IMR-90 (cell line): ENCODE data around the gene DYNLT4. TPM values are rescaled to one million over a fixed set of nuclear protein-coding genes. Genes with fewer than 3 reads are reported as not detected.
"Not testable (repeated sequence)": the region's sequence is repeated elsewhere in the genome, so short reads cannot be mapped to it uniquely, and the experiment has no call there.

Experiments used
- ATAC-seq: fragments of 200-7000 bp; cut with Tn5 transposase; 2 replicates; pipeline ENCODE4 v1.9.1; 2020; ENCODE audit warnings: low read depth, mild to moderate bottlenecking, moderate library complexity
- BruUV-seq: library from RNA; stranded (reverse); fragments of 400-500 nt; replicated peaks from 2 replicates; lab custom pipeline; 2021; lab: Mats Ljungman, UMichigan
- CTCF ChIA-PET: fragments of 300-600 bp; formaldehyde crosslinking; extraction: SDS; loops from one replicate; lab custom pipeline; 2021; ENCODE audit warnings: antibody characterized with exemption; lab: Yijun Ruan, JAX
- POLR2A ChIA-PET: fragments of 300-600 bp; sonication (Branson Sonifier 250); formaldehyde crosslinking; loops from one replicate; lab custom pipeline; 2022; ENCODE audit warnings: antibody characterized with exemption; ENCODE audit not compliant: unreplicated experiment; lab: Charles Lee
- DNase-seq: peaks from one replicate; pipeline ENCODE4 v3.0.0; 2013
- H2AFZ ChIP-seq: replicated peaks from 2 replicates; pipeline ENCODE3; 2013; ENCODE audit warnings: low read length, mild to moderate bottlenecking; ENCODE audit not compliant: poor library complexity
- H2AK5ac ChIP-seq: 2 replicates; pipeline ENCODE4 v1.6.1; 2013; ENCODE audit warnings: low read depth, low read length, inconsistent platforms
- H2AK9ac ChIP-seq: replicated peaks from 2 replicates; pipeline ENCODE3; 2013; ENCODE audit warnings: mild to moderate bottlenecking, low read depth, low read length, moderate library complexity; ENCODE audit not compliant: poor library complexity
- H2BK120ac ChIP-seq: 2 replicates; pipeline ENCODE4 v1.6.1; 2013; ENCODE audit warnings: low read depth, low read length, inconsistent platforms
- H2BK15ac ChIP-seq: 3 replicates; pipeline ENCODE4 v1.6.1; 2013; ENCODE audit warnings: low read depth, low read length, inconsistent platforms
- H2BK20ac ChIP-seq: 2 replicates; pipeline ENCODE4 v1.6.1; 2013; ENCODE audit warnings: low read depth, mild to moderate bottlenecking, inconsistent platforms, low read length, moderate library complexity
- H2BK5ac ChIP-seq: 2 replicates; pipeline ENCODE4 v1.6.1; 2013; ENCODE audit warnings: mild to moderate bottlenecking, low read depth, low read length, inconsistent platforms; ENCODE audit not compliant: poor library complexity, severe bottlenecking
- H3K14ac ChIP-seq: replicated peaks from 2 replicates; pipeline ENCODE4 v1.6.1; 2013; ENCODE audit warnings: low read depth, low read length, inconsistent platforms
- H3K18ac ChIP-seq: 2 replicates; pipeline ENCODE4 v1.6.1; 2013; ENCODE audit warnings: low read depth, low read length, control low read depth
- H3K23ac ChIP-seq: 2 replicates; pipeline ENCODE4 v1.6.1; 2013; ENCODE audit warnings: low read depth, low read length, inconsistent platforms
- H3K27ac ChIP-seq: 2 replicates; pipeline ENCODE4 v1.5.1; 2013; ENCODE audit warnings: mild to moderate bottlenecking, control low read depth, low read length; ENCODE audit not compliant: insufficient read depth
- H3K27me3 ChIP-seq: 2 replicates; pipeline ENCODE4 v1.6.1; 2013; ENCODE audit warnings: low read length; ENCODE audit not compliant: control insufficient read depth, insufficient read depth
- H3K36me3 ChIP-seq: 2 replicates; pipeline ENCODE4 v1.6.1; 2013; ENCODE audit warnings: low read length, mixed read lengths; ENCODE audit not compliant: control insufficient read depth, insufficient read depth
- H3K4ac ChIP-seq: 2 replicates; pipeline ENCODE4 v1.6.1; 2013; ENCODE audit warnings: low read depth, low read length, inconsistent platforms
- H3K4me1 ChIP-seq: 2 replicates; pipeline ENCODE4 v1.6.1; 2013; ENCODE audit warnings: low read length, mixed read lengths; ENCODE audit not compliant: control insufficient read depth, insufficient read depth
- H3K4me2 ChIP-seq: 2 replicates; pipeline ENCODE4 v1.6.1; 2013; ENCODE audit warnings: low read depth, mild to moderate bottlenecking, control low read depth, low read length, moderate library complexity
- H3K4me3 ChIP-seq: 2 replicates; pipeline ENCODE4 v1.5.1; 2013; ENCODE audit warnings: low read depth, mild to moderate bottlenecking, control low read depth, low read length, moderate library complexity; ENCODE audit not compliant: insufficient read depth
- H3K56ac ChIP-seq: 2 replicates; pipeline ENCODE4 v1.6.1; 2013; ENCODE audit warnings: low read length, inconsistent platforms; ENCODE audit not compliant: insufficient read depth; ENCODE audit errors: extremely low read depth
- H3K79me1 ChIP-seq, 2 experiments: 2 replicates each; pipeline ENCODE4 v1.6.1; 2013; ENCODE audit warnings: low read length in 2 of 2, inconsistent platforms in 1 of 2, low read depth in 1 of 2
- H3K9ac ChIP-seq: 2 replicates; pipeline ENCODE4 v1.6.1; 2013; ENCODE audit warnings: low read depth, low read length, control low read depth
- H3K9me1 ChIP-seq: 2 replicates; pipeline ENCODE4 v1.6.1; 2013; ENCODE audit warnings: low read length, inconsistent platforms; ENCODE audit not compliant: insufficient read depth
- H3K9me3 ChIP-seq: 2 replicates; pipeline ENCODE4 v1.6.1; 2013; ENCODE audit warnings: low read length; ENCODE audit not compliant: control insufficient read depth, insufficient read depth
- H4K20me1 ChIP-seq: 2 replicates; pipeline ENCODE4 v1.6.1; 2013; ENCODE audit warnings: low read length, inconsistent platforms; ENCODE audit not compliant: insufficient read depth
- H4K5ac ChIP-seq: 2 replicates; pipeline ENCODE4 v1.6.1; 2013; ENCODE audit warnings: mild to moderate bottlenecking, low read depth, low read length, control low read depth
- H4K8ac ChIP-seq, 2 experiments: 2 replicates each; pipeline ENCODE4 v1.6.1; 2013; ENCODE audit warnings: low read depth in 2 of 2, low read length in 2 of 2, control low read depth in 1 of 2, inconsistent platforms in 1 of 2
- H4K91ac ChIP-seq: 2 replicates; pipeline ENCODE4 v1.6.1; 2013; ENCODE audit warnings: low read depth, low read length, inconsistent platforms; ENCODE audit not compliant: insufficient read depth
- BHLHE40 ChIP-seq: fragments of 150-350 bp; IDR thresholded peaks from 2 replicates; pipeline ENCODE4 v1.6.1; 2016; ENCODE audit warnings: mild to moderate bottlenecking, low read depth, low read length
- CHD1 ChIP-seq: IDR thresholded peaks from 2 replicates; pipeline ENCODE4 v1.6.1; 2012; ENCODE audit warnings: low read depth, low read length, improper control_type of control experiment
- MAZ ChIP-seq: IDR thresholded peaks from 2 replicates; pipeline ENCODE4 v1.6.1; 2012; ENCODE audit warnings: low read depth, mild to moderate bottlenecking, low read length, improper control_type of control experiment, moderate library complexity, borderline replicate concordance
- WGBS, 2 experiments: methylation state at CpG; one replicate each; pipeline versions ENCODE4 v1.1.5 to v1.1.7; 2013; ENCODE audit warnings: missing lambda C conversion rate in 2 of 2; ENCODE audit not compliant: insufficient read length in 1 of 2; ENCODE audit errors: extremely low coverage in 2 of 2; 5-methylcytosine and 5-hydroxymethylcytosine counted together
- dilution Hi-C: fragments of 300-500 bp; cut with HindIII; formaldehyde crosslinking; loops from one replicate; pipeline ENCODE4 v1.14.3; 2018; ENCODE audit warnings: low sequenced_read_pairs; ENCODE audit not compliant: unreplicated experiment
- in situ Hi-C: fragments of 300-500 bp; cut with MboI; formaldehyde crosslinking; loops from 3 replicates; pipeline ENCODE4 v1.14.3; 2019; ENCODE audit warnings: low sequenced_read_pairs, inconsistent platforms, mixed read lengths
- intact Hi-C: fragments of 100-400 bp; cut with micrococcal nuclease; formaldehyde crosslinking; loops from 2 replicates; pipeline ENCODE4 v1.10.0; 2022
- polyA plus RNA-seq, 3 experiments: library from polyadenylated mRNA; depleted of rRNA; stranded (reverse); fragments of >200 nt; gene quantifications; 2 replicates each; pipeline ENCODE4 v1.2.3, GENCODE V29; 2012; ENCODE audit warnings: low replicate concordance in 1 of 3
- total RNA-seq: library from RNA; depleted of rRNA; stranded (reverse); fragments of >200 nt; gene quantifications from 2 replicates; pipeline ENCODE4 v1.2.3, GENCODE V29; 2012

The DYNLT4 gene
- total and polyA plus RNA-seq, 2 of the 4 experiments (the other 2 are of a cell fraction): not detected

- no peak for TF ChIP-seq CHD1
- TF ChIP-seq MAZ: peak; percentile 45; the same call in 1 of the 2 replicates
- peak; percentile 36; the same call in 1 of the 2 replicates for TF ChIP-seq BHLHE40
These were observed 31.8 kb downstream of the DYNLT4 start, which contains the start of gene RPS8 (continued) for GRCh38 chr1:44775078-44775929.

DNA sequence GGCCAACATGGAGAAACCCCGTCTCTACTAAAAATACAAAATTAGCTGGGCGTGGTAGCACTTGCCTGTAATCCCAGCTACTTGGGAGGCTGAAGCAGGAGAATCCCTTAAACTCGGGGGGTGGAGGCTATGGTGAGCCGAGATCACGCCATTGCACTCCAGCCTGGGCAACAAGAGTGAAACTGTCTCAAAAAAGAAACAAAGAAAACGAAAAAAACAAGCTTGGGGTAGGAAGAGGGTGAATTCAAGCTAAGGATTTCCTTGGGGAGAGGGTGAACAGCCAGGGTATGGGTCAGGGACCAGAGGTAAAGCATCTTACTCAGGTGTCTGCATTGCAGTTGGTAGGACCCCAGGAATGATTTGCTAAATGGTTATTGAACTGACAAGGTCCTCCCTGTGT lies 40.7 kb downstream of the DYNLT4 start:
- H3K9me1 ChIP-seq, ATAC-seq, H2BK15ac ChIP-seq, H2AK9ac ChIP-seq, H3K9ac ChIP-seq, H2BK120ac ChIP-seq, H3K4me2 ChIP-seq, H3K9me3 ChIP-seq, H4K8ac ChIP-seq, H3K27ac ChIP-seq, H3K4me3 ChIP-seq, H2AK5ac ChIP-seq, BruUV-seq, H4K5ac ChIP-seq, H3K79me1 ChIP-seq, H3K18ac ChIP-seq, H3K4ac ChIP-seq, H4K20me1 ChIP-seq, H3K14ac ChIP-seq, H2BK20ac ChIP-seq, H4K91ac ChIP-seq, in situ Hi-C loops, intact Hi-C loops, dilution Hi-C loops, POLR2A ChIA-PET, H3K4me1 ChIP-seq, H2BK5ac ChIP-seq, H3K23ac ChIP-seq, H3K27me3 ChIP-seq, H3K56ac ChIP-seq, DNase-seq: not testable (repeated sequence)
- Histone ChIP-seq H3K36me3 (peaks cover 25% of the 10 kb centered on the region), H2AFZ (peak overlapping the region; percentile 21)
- CTCF ChIA-PET: interaction anchor here (0.6 kb wide), 1 partner anchor 36 kb away, joined by 3 read pairs; no protein-coding TSS in a partner anchor
- WGBS, 2 experiments: 96% methylated on average over 3 of the region's 6 CpGs; no CpG with 5 or more reads in 1 of the 2 experiments
